ENCODE results near the gene CYRIA. TPM values are rescaled to one million over a fixed set of nuclear protein-coding genes. Genes with fewer than 3 reads are reported as not detected.

The CYRIA gene
- total and polyA plus RNA-seq, 10 of the 15 experiments (the other 5 are each of a cell fraction or from before 2014, with no cell fraction given) = 3.0 to 13.1 (median 8.5) TPM

DNA sequence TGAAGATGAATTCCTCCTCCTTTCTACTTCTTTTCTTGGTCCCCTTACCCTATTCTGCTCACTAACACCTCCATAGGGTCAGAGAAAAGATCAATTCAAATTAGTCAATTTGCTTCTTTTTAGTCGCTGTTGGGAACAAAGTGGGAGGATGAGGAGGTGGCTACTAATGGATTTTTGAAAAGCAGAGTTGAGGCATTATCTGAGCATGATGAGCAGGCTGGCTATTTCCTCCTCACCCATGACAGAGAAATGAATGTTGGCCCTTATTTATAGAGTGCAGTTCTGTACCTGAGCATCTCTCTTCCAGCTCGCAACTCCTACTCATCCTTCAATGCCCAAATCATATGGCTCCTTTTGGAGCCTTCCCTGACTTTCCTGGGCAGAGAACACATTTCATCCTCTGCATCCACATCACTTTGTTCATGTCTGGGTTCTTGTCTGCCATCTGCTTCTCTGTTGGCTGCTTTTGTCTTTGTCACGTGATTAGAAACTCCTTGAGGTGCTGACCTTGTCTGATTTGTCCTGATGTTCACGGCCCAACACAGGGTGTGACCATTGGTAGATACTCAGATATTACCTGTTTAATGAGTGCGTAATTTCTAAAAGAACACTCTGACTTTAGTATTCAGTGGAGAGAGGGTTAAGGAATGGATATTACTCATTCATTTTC is 45.9 kb downstream of the CYRIA start (continued):
- TF ChIP-seq, protein P1, sequence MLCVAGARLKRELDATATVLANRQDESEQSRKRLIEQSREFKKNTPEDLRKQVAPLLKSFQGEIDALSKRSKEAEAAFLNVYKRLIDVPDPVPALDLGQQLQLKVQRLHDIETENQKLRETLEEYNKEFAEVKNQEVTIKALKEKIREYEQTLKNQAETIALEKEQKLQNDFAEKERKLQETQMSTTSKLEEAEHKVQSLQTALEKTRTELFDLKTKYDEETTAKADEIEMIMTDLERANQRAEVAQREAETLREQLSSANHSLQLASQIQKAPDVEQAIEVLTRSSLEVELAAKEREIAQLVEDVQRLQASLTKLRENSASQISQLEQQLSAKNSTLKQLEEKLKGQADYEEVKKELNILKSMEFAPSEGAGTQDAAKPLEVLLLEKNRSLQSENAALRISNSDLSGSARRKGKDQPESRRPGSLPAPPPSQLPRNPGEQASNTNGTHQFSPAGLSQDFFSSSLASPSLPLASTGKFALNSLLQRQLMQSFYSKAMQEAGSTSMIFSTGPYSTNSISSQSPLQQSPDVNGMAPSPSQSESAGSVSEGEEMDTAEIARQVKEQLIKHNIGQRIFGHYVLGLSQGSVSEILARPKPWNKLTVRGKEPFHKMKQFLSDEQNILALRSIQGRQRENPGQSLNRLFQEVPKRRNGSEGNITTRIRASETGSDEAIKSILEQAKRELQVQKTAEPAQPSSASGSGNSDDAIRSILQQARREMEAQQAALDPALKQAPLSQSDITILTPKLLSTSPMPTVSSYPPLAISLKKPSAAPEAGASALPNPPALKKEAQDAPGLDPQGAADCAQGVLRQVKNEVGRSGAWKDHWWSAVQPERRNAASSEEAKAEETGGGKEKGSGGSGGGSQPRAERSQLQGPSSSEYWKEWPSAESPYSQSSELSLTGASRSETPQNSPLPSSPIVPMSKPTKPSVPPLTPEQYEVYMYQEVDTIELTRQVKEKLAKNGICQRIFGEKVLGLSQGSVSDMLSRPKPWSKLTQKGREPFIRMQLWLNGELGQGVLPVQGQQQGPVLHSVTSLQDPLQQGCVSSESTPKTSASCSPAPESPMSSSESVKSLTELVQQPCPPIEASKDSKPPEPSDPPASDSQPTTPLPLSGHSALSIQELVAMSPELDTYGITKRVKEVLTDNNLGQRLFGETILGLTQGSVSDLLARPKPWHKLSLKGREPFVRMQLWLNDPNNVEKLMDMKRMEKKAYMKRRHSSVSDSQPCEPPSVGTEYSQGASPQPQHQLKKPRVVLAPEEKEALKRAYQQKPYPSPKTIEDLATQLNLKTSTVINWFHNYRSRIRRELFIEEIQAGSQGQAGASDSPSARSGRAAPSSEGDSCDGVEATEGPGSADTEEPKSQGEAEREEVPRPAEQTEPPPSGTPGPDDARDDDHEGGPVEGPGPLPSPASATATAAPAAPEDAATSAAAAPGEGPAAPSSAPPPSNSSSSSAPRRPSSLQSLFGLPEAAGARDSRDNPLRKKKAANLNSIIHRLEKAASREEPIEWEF (IDR thresholded peaks at IDR 0.05; ENCODE audit: insufficient replicate concordance, low read depth, low read length) = no peak
- TF ChIP-seq MTA3 (IDR thresholded peaks at IDR 0.05; ENCODE audit: borderline replicate concordance, low read length) (no peak), USF1 (IDR thresholded peaks at IDR 0.05; ENCODE audit: borderline replicate concordance, extremely low read length, insufficient read depth, low read depth, low read length) (no peak), ESRRA (IDR thresholded peaks at IDR 0.05; ENCODE audit: low read length) (no peak), ETV6 (conservative IDR thresholded peaks at IDR 0.05 in 1 of 2, IDR thresholded peaks at IDR 0.05 in 1 of 2; ENCODE audit: borderline replicate concordance in 1 of 2, low read depth in 1 of 2) (no peak), ZSCAN29 (IDR thresholded peaks at IDR 0.05) (no peak), YBX1 (IDR thresholded peaks at IDR 0.05) (no peak), ZNF687 (IDR thresholded peaks at IDR 0.05) (no peak), TCF12 (IDR thresholded peaks at IDR 0.05; ENCODE audit: low read depth, low read length) (no peak), DPF2 (IDR thresholded peaks at IDR 0.05) (no peak), IRF3 (IDR thresholded peaks at IDR 0.05) (no peak)
